ENCODE results near the gene ZFP36.

GRCh38 chr19:39381910-39382611 lies 24.6 kb upstream of the ZFP36 start:
- TF ChIP-seq CTCF (IDR thresholded peaks at IDR 0.05) (no peak), POLR2A (IDR thresholded peaks at IDR 0.05) (no peak)

Measured in adrenal gland (tissue), 5 donors.